Osteoblast (primary cell): Measurements from ENCODE around the gene TPD52L2. TPM values are rescaled to one million over a fixed set of nuclear protein-coding genes. Genes with fewer than 3 reads are reported as not detected.
A peak's percentile ranks its signal among the peaks of the same experiment; 100 is the strongest.

Experiments used
- DNase-seq: peaks from one replicate; pipeline ENCODE4 v3.0.0; 2011; ENCODE audit warnings: low spot score, mixed read lengths; ENCODE audit not compliant: insufficient read length; ENCODE audit errors: missing footprints
- H2AFZ ChIP-seq: 2 replicates; pipeline ENCODE4 v1.6.0; 2011; ENCODE audit warnings: mild to moderate bottlenecking, low read length
- H3K27ac ChIP-seq: 2 replicates; pipeline ENCODE4 v1.5.1; 2011; ENCODE audit warnings: mild to moderate bottlenecking, low read depth, low read length, moderate library complexity
- H3K27me3 ChIP-seq: 2 replicates; pipeline ENCODE4 v1.6.0; 2012; ENCODE audit warnings: mild to moderate bottlenecking, control low read depth, inconsistent platforms, low read length, moderate library complexity; ENCODE audit not compliant: insufficient read depth
- H3K36me3 ChIP-seq: 2 replicates; pipeline ENCODE4 v1.5.1; 2011; ENCODE audit warnings: mild to moderate bottlenecking, low read length, control low read depth, moderate library complexity; ENCODE audit not compliant: insufficient read depth
- H3K4me1 ChIP-seq: 2 replicates; pipeline ENCODE4 v1.5.1; 2011; ENCODE audit warnings: mild to moderate bottlenecking, low read length, control low read depth, moderate library complexity; ENCODE audit not compliant: insufficient read depth
- H3K4me2 ChIP-seq: 2 replicates; pipeline ENCODE4 v1.6.0; 2011; ENCODE audit warnings: mild to moderate bottlenecking, low read length; ENCODE audit not compliant: insufficient read depth
- H3K4me3 ChIP-seq: fragments of 200-600 bp; sonication (generic); 3 replicates; pipeline ENCODE4 v1.5.1; 2012; ENCODE audit warnings: mild to moderate bottlenecking, low read length, inconsistent platforms; ENCODE audit not compliant: insufficient read depth
- H3K79me2 ChIP-seq: 2 replicates; pipeline ENCODE4 v1.6.0; 2012; ENCODE audit warnings: mild to moderate bottlenecking, low read length, control low read depth, inconsistent platforms; ENCODE audit not compliant: insufficient read depth
- H3K9me3 ChIP-seq: 2 replicates; pipeline ENCODE4 v1.5.1; 2011; ENCODE audit warnings: low read depth, low read length, control low read depth
- H4K20me1 ChIP-seq: 2 replicates; pipeline ENCODE4 v1.6.0; 2012; ENCODE audit warnings: mild to moderate bottlenecking, low read length, control low read depth; ENCODE audit not compliant: insufficient read depth
- total RNA-seq: library from RNA; depleted of rRNA; stranded (reverse); fragments of >200 nt; gene quantifications from 2 replicates; pipeline ENCODE4 v1.2.3, GENCODE V29; 2012
- TF ChIP-seq, protein P1 (sequence below): IDR thresholded peaks from 2 replicates; pipeline ENCODE4 v1.5.1; 2011; ENCODE audit warnings: mild to moderate bottlenecking, low read depth, low read length, moderate library complexity; ENCODE audit errors: extremely low read depth

Gene TPD52L2
- total RNA-seq, 1 donor = 115 TPM

DNA sequence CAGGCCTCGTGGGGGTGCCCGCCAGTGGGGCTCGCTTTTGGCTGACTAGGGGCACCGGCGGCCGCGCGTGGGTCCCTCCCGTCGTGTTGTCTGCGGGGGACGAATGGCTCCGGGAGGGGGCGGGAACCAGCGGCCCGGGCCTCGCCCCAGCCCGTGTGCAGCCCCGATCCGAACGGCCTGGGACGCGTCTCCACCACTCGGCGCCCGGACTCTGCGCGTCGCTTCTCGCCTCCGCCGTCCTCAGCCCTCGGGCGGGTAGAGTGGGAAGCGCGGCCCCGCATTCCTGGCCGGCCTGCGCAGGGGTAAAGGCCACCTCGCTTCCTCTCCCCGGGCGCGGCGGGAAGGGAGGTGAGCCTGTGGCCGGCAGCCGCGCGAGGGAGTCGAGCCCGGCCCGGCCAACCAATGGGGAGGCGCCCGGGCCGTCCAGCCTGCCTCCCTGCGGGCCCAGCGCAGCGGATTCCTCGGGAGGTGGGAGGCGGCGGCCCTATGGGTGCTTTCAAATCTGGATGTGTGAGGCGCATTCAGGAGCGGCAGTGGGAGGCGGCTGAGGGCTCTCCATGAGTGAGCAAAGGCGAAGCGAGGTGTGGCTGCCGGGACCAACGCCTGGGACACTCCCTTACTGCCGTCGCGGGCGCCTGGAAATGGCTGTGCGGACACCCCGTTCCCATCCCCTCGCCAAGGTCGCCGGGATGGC is 32.9 kb upstream of the TPD52L2 start:
- Histone ChIP-seq H3K4me3 (no peak overlapping the region), H2AFZ (no peak overlapping the region), H3K27me3 (peaks cover 29% of the 10 kb centered on the region), H3K27ac (no peak overlapping the region), H3K4me1 (peaks cover 13% of the 10 kb centered on the region), H3K36me3 (no peaks in the 10 kb centered on the region), H3K79me2 (no peaks in the 10 kb centered on the region), H4K20me1 (no peaks in the 10 kb centered on the region), H3K9me3 (no peaks in the 10 kb centered on the region), H3K4me2 (no peak overlapping the region)
- TF ChIP-seq, protein P1, sequence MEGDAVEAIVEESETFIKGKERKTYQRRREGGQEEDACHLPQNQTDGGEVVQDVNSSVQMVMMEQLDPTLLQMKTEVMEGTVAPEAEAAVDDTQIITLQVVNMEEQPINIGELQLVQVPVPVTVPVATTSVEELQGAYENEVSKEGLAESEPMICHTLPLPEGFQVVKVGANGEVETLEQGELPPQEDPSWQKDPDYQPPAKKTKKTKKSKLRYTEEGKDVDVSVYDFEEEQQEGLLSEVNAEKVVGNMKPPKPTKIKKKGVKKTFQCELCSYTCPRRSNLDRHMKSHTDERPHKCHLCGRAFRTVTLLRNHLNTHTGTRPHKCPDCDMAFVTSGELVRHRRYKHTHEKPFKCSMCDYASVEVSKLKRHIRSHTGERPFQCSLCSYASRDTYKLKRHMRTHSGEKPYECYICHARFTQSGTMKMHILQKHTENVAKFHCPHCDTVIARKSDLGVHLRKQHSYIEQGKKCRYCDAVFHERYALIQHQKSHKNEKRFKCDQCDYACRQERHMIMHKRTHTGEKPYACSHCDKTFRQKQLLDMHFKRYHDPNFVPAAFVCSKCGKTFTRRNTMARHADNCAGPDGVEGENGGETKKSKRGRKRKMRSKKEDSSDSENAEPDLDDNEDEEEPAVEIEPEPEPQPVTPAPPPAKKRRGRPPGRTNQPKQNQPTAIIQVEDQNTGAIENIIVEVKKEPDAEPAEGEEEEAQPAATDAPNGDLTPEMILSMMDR = no peak
- DNase-seq = peak; percentile 91

DNA sequence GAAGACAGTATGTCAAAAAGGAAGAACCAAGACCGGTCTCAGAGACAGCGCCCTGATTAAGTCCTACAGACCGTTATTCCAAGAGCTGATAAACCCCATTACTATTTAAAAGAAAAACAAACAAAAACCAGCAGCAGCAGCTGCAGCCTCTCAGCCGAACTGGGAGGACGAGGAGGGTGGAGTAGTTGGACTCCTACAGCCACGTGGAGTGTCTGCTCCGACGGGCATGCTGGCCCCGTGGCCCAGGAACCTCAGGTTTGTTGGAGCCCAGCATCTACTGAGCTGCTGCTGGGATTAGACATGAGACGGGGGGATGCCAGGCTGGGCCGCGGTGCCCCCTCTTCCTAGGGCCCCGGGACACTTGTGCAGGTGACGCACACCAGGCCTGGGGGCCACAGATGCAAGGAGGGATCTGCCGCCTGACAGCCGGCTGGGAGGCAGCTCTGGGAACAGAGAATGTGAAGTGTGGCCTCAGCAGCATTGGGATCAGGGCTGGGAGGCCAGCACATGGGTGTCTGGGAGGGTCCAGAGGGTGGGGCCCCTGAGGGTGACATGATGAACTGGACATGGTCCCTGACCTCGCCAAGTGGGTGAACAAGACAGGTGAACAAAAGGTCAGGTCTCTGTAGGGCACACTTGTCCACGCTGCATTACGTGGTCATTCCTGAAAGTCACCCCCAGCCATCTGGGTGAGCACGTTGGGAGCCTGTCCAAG is 31.1 kb upstream of the TPD52L2 start:
- H3K27ac ChIP-seq = no peak overlapping the region
- no peak overlapping the region for H3K4me3 ChIP-seq
- TF ChIP-seq, protein P1 = no peak
- H3K79me2 ChIP-seq = no peaks in the 10 kb centered on the region
- H3K4me2 ChIP-seq = no peak overlapping the region
- no peaks in the 10 kb centered on the region for H3K9me3 ChIP-seq
- peak; percentile 91 for DNase-seq
- H3K27me3 ChIP-seq = peaks cover 15% of the 10 kb centered on the region
- no peaks in the 10 kb centered on the region for H3K36me3 ChIP-seq
- no peaks in the 10 kb centered on the region for H4K20me1 ChIP-seq
- H3K4me1 ChIP-seq = peaks cover 13% of the 10 kb centered on the region
- H2AFZ ChIP-seq = no peak overlapping the region

DNA sequence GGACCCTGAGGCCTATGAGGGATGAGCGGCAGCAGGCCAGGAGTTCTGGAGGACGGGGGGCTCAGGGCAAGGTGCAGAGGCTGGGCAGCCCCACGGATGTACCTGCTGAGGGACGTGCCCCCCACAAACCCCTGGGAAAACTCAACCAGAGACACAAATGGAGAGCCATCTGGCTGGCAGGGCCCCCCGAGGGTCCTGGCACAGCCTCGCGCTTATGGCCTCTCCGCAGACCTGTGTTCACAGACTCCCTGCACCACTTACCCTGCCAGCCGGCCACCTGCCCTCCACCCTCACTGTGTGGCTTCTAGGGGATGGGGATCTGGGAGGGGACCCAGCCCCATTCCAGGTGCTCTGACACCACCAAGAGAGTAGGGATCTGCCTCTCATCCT is 30.6 kb upstream of the TPD52L2 start:
- Histone ChIP-seq H3K4me1 (peaks cover 13% of the 10 kb centered on the region), H4K20me1 (no peaks in the 10 kb centered on the region), H3K4me3 (no peak overlapping the region), H3K27me3 (peaks cover 10% of the 10 kb centered on the region), H3K79me2 (no peaks in the 10 kb centered on the region), H3K9me3 (no peaks in the 10 kb centered on the region), H3K36me3 (no peaks in the 10 kb centered on the region), H3K27ac (no peak overlapping the region), H3K4me2 (peak overlapping the region; percentile 36), H2AFZ (peak overlapping the region; percentile 35)
- no peak for DNase-seq
- TF ChIP-seq, protein P1 = no peak
